NCI-H2029 (cell line): ENCODE measurements around the gene SAP130.

ENCODE experiments used
- DNase-seq: peaks from one replicate; lab custom pipeline; 2025; lab: John Stamatoyannopoulos, UW

SAP130 gene

DNA sequence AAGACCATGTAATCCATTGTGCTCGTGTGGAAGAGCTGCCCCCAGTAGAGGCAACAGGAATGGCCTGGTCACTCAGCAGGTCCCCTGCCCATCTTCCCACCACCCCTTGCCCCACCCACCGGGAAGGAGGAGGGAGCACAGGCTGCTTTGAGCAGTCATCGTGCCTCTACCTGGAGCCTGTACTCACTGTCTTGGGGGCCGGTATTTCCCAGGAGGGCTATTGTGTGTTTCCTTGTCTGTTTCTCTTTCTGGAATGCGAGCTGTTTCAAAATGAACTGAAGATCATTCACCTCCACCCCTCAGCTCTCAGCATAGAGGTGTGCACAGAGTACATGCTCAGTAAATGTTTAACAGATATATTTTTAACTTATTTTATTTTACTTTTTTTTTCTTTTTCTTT lies 134.4 kb downstream of the SAP130 start:
- no peak for DNase-seq

DNA sequence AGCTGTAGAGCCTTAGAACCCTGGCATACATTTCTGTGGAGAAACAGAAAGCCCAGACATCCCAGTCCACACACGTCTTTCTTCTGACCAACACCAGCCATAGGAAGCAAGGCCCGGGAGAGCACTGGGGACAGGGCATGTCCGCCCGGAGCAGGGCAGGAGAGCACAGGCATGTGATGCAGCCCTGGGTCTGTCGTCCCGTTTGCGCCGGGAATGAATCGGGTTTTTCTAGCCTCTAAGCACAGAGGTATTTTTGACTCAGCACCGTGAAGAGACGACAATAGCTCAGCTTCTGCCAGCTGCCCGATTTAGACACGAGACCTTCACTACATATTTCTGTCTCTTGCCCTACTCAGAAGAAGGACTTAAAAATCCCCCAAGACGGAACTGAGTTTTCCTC lies 134.8 kb downstream of the SAP130 start:
- no peak for DNase-seq

DNA sequence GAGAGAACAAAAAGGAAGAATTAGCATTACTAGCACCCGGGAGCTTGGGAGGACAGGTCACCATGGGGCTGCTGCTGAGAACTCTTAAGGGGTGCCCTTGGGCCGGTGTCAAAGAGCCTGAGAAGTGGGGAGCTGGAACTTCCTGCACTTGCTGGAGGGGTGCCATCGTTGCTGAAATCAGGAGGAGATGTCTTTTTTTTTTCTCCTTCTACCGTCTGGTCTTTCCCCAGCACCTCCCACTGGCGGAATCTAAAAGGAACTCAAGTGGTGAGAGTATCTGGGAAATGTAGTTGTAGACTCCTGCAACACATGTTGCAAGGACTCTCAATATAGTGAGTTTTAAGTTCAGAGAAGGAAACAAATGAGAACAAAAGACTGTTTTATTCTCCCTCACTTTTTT lies 136.0 kb downstream of the SAP130 start:
- DNase-seq: no peak
